Left colon (tissue), 2 donors: Measurements from ENCODE around the gene SIGLEC11. TPM values are rescaled to one million over a fixed set of nuclear protein-coding genes. Genes with fewer than 3 reads are reported as not detected.

Experiments used
- ATAC-seq: fragments of 200-7000 bp; cut with Tn5 transposase; one replicate; pipeline ENCODE4 v1.9.1; 2020; ENCODE audit warnings: mild to moderate bottlenecking, moderate library complexity
- DNase-seq, 2 donors: peaks; one replicate each; pipeline ENCODE4 v3.0.0-alpha.2; 2020
- intact Hi-C, 2 donors: fragments of 100-400 bp; cut with DNase I in 1 of 2; cut with micrococcal nuclease in 1 of 2; formaldehyde crosslinking; loops; one replicate each; pipeline versions ENCODE4 v1.11.2 to v1.14.0; 2022; cut with DNase I, micrococcal nuclease
- total RNA-seq, 2 donors: library from RNA; stranded (reverse); fragmentation: NEBNext Ultra II Directional; extraction: Animal tissue kit (Norgen Biotek cat#: 25700); gene quantifications; one replicate each; pipeline ENCODE4 v1.2.1, GENCODE V29; 2021
- donor health status: DM: no; HTN: no; CAD: no.
- donor health status: DM: yes; HTN: yes; CAD: no.

The SIGLEC11 gene
- total RNA-seq, 2 donors from 2014 or later, result 0.40 to 0.75 TPM

- DNase-seq (no peak), ATAC-seq (no peak)
- intact Hi-C loops, result no loop called here
These were observed 45.7 kb downstream of the SIGLEC11 start for GRCh38 chr19:49915271-49915670.

- intact Hi-C loops, result no loop called here
- ATAC-seq (no peak), DNase-seq (no peak)
These were observed 47.3 kb downstream of the SIGLEC11 start for GRCh38 chr19:49913720-49914119.

- no peak for DNase-seq
- no peak for ATAC-seq
- intact Hi-C loops, result no loop called here
These were observed 47.8 kb downstream of the SIGLEC11 start for GRCh38 chr19:49912965-49913685.

- no peak for DNase-seq
- intact Hi-C loops, result no loop called here
- peak; percentile 12 for ATAC-seq
These were observed 49.4 kb downstream of the SIGLEC11 start for GRCh38 chr19:49911381-49912145.

GRCh38 chr19:49910179-49910578 is 50.8 kb downstream of the SIGLEC11 start:
- DNase-seq (no peak), ATAC-seq (peak; percentile 11)
- intact Hi-C loops, result no loop called here

GRCh38 chr19:49908480-49909420 is 52.2 kb downstream of the SIGLEC11 start:
- no peak for DNase-seq
- intact Hi-C loops, result no loop called here
- no peak for ATAC-seq

GRCh38 chr19:49907745-49908446 is 53.1 kb downstream of the SIGLEC11 start:
- DNase-seq (no peak), ATAC-seq (no peak)
- intact Hi-C loops, result no loop called here

GRCh38 chr19:49906879-49907564 is 54.0 kb downstream of the SIGLEC11 start:
- ATAC-seq (no peak), DNase-seq (no peak)
- intact Hi-C loops, result no loop called here

GRCh38 chr19:49904136-49904535 is 56.8 kb downstream of the SIGLEC11 start:
- intact Hi-C loops, result no loop called here
- no peak for DNase-seq
- no peak for ATAC-seq

Other genes starting within 250 kb of the SIGLEC11 start
- gene TSKS, start 197.9 kb downstream of the SIGLEC11 start, total RNA-seq, result under 1 TPM; 0.21 to 0.22 TPM
- 10 to 100 TPM; 71.2 to 72.9 TPM for gene AP2A1, start 194.2 kb downstream of the SIGLEC11 start, total RNA-seq
- gene FUZ, start 147.9 kb downstream of the SIGLEC11 start, total RNA-seq, result 1 to 10 TPM; 7.6 to 10.0 TPM
- gene MED25, start 142.9 kb downstream of the SIGLEC11 start, total RNA-seq, result 10 to 100 TPM; 52.6 to 52.8 TPM
- 10 to 100 TPM; 95.3 to 95.5 TPM for gene PTOV1, start 110.0 kb downstream of the SIGLEC11 start, total RNA-seq
- gene PNKP, start 93.6 kb downstream of the SIGLEC11 start, total RNA-seq, result 10 to 100 TPM; 62.3 to 76.7 TPM
- 10 to 100 TPM; 30.3 to 43.3 TPM for gene AKT1S1, start 83.8 kb downstream of the SIGLEC11 start, total RNA-seq
- gene TBC1D17, start 83.5 kb downstream of the SIGLEC11 start, total RNA-seq, result 10 to 100 TPM; 32.8 to 36.4 TPM
- 1 to 10 TPM in 1 of 2 donors, under 1 TPM in 1; 0.67 to 1.3 TPM for gene IL4I1, start 64.3 kb downstream of the SIGLEC11 start, total RNA-seq
- 10 to 100 TPM; 13.2 to 16.7 TPM for gene ATF5, start 32.0 kb downstream of the SIGLEC11 start, total RNA-seq
- 10 to 100 TPM; 31.5 to 37.1 TPM for gene NUP62, start 31.7 kb downstream of the SIGLEC11 start, total RNA-seq
- 10 to 100 TPM; 48.2 to 55.3 TPM for gene VRK3, start 64.2 kb upstream of the SIGLEC11 start, total RNA-seq
- gene ZNF473, start 64.8 kb upstream of the SIGLEC11 start, total RNA-seq, result 1 to 10 TPM; 4.9 to 5.9 TPM
- gene IZUMO2, start 202.1 kb upstream of the SIGLEC11 start, total RNA-seq, result not detected
- gene MYH14, start 242.4 kb upstream of the SIGLEC11 start, total RNA-seq, result 100 to 1,000 TPM; 455 to 653 TPM